B cell (primary cell): ENCODE data around the gene MIOS. TPM values are rescaled to one million over a fixed set of nuclear protein-coding genes. Genes with fewer than 3 reads are reported as not detected.

ENCODE experiments used
- ATAC-seq: fragments of 200-7000 bp; cut with Tn5 transposase; one replicate; pipeline ENCODE4 v1.10.0; 2021; ENCODE audit warnings: low read depth, mild to moderate bottlenecking, moderate number of reproducible peaks, moderate library complexity
- CTCF ChIA-PET: fragments of 350-600 bp; sonication (Branson Sonifier 250); formaldehyde crosslinking; loops from one replicate; lab custom pipeline; 2021; ENCODE audit warnings: antibody characterized with exemption, inconsistent platforms; lab: Charles Lee
- POLR2A ChIA-PET: fragments of 350-600 bp; sonication (Branson Sonifier 250); formaldehyde crosslinking; loops from one replicate; lab custom pipeline; 2021; ENCODE audit warnings: antibody characterized with exemption; lab: Charles Lee
- DNase-seq: peaks from one replicate; pipeline ENCODE4 v3.0.0; 2013
- H2AFZ ChIP-seq: 2 replicates; pipeline ENCODE4 v1.6.1; 2012; ENCODE audit warnings: mild to moderate bottlenecking, low read depth, low read length; ENCODE audit not compliant: insufficient read depth, poor library complexity, severe bottlenecking
- H3K27ac ChIP-seq, 2 donors: 1 replicate in 1 of 2; 2 replicates in 1 of 2; pipeline ENCODE4 v1.5.1; 2012 to 2013; ENCODE audit warnings: low read length in 2 of 2, mild to moderate bottlenecking in 2 of 2, moderate library complexity in 1 of 2
- H3K27me3 ChIP-seq, 4 experiments: fragments of 200-600 bp in 1 of 4; sonication (generic) in 1 of 4; replicated peaks in 1 of 4; 1 replicate in 2 of 4; 2 replicates in 2 of 4; pipeline versions ENCODE4 v1.6.1 to v1.7.0; 2013 to 2016; ENCODE audit warnings: low read length in 3 of 4, mild to moderate bottlenecking in 2 of 4, mixed read lengths in 1 of 4, moderate library complexity in 1 of 4; ENCODE audit not compliant: insufficient read depth in 4 of 4, control insufficient read depth in 3 of 4; ENCODE audit errors: control extremely low read depth in 1 of 4
- H3K36me3 ChIP-seq, 2 experiments: replicated peaks in 1 of 2; 1 replicate in 1 of 2; 2 replicates in 1 of 2; pipeline versions ENCODE4 v1.6.1 to v1.7.1; 2013; ENCODE audit warnings: low read length in 1 of 2; ENCODE audit not compliant: insufficient read depth in 2 of 2, control insufficient read depth in 1 of 2; ENCODE audit errors: control extremely low read depth in 1 of 2, extremely low read depth in 1 of 2
- H3K4me1 ChIP-seq, 2 donors: fragments of 200-600 bp in 1 of 2; sonication (generic) in 1 of 2; 1 replicate in 1 of 2; 2 replicates in 1 of 2; pipeline versions ENCODE4 v1.5.1 to v1.6.1; 2013 to 2017; ENCODE audit warnings: low read length in 2 of 2; ENCODE audit not compliant: control insufficient read depth in 2 of 2, insufficient read depth in 2 of 2
- H3K4me2 ChIP-seq: replicated peaks from 2 replicates; pipeline ENCODE3; 2012; ENCODE audit warnings: mild to moderate bottlenecking, low read depth, low read length; ENCODE audit not compliant: poor library complexity, severe bottlenecking
- H3K4me3 ChIP-seq, 5 experiments: fragments of 200-600 bp in 1 of 5; sonication (generic) in 1 of 5; 1 replicate in 3 of 5; 2 replicates in 2 of 5; pipeline versions ENCODE4 v1.5.1 to v1.7.0; 2011 to 2016; ENCODE audit warnings: low read length in 4 of 5, mild to moderate bottlenecking in 4 of 5, low read depth in 2 of 5, control low read depth in 1 of 5, moderate library complexity in 1 of 5; ENCODE audit not compliant: insufficient read depth in 1 of 5; ENCODE audit errors: control extremely low read depth in 1 of 5, extremely low read depth in 1 of 5
- H3K79me2 ChIP-seq: fragments of 200-600 bp; sonication (generic); one replicate; pipeline ENCODE4 v1.6.0; 2016; ENCODE audit warnings: low read length; ENCODE audit not compliant: control insufficient read depth, insufficient read depth
- H3K9ac ChIP-seq: fragments of 200-600 bp; sonication (generic); 2 replicates; pipeline ENCODE4 v1.6.1; 2017; ENCODE audit warnings: mild to moderate bottlenecking, low read length, moderate library complexity
- H3K9me3 ChIP-seq, 3 donors: one replicate each; pipeline versions ENCODE4 v1.6.1 to v1.7.1; 2013; ENCODE audit warnings: low read length in 2 of 3; ENCODE audit not compliant: control insufficient read depth in 2 of 3, insufficient read depth in 1 of 3; ENCODE audit errors: control extremely low read depth in 1 of 3
- H4K20me1 ChIP-seq: 2 replicates; pipeline ENCODE4 v1.6.0; 2012; ENCODE audit warnings: mild to moderate bottlenecking, low read length; ENCODE audit not compliant: insufficient read depth, control insufficient read depth, poor library complexity, severe bottlenecking
- H3K27ac Mint-ChIP-seq: one replicate; pipeline ENCODE4 v1.8.0; 2021; ENCODE audit warnings: mixed read lengths
- H3K27me3 Mint-ChIP-seq: one replicate; pipeline ENCODE4 v1.8.0; 2021; ENCODE audit warnings: mixed read lengths
- H3K4me1 Mint-ChIP-seq: one replicate; pipeline ENCODE4 v1.8.0; 2021; ENCODE audit warnings: mixed read lengths
- H3K4me3 Mint-ChIP-seq: one replicate; pipeline ENCODE4 v1.8.0; 2021; ENCODE audit warnings: mixed read lengths
- H3K9me3 Mint-ChIP-seq: one replicate; pipeline ENCODE4 v1.8.0; 2022; ENCODE audit warnings: mixed read lengths; ENCODE audit not compliant: insufficient read depth
- EZH2 ChIP-seq: IDR thresholded peaks from 2 replicates; pipeline ENCODE4 v1.6.1; 2012; ENCODE audit warnings: borderline replicate concordance, low read depth, mild to moderate bottlenecking, moderate library complexity, low read length; ENCODE audit not compliant: insufficient read depth, poor library complexity, severe bottlenecking
- WGBS: methylation state at CpG from one replicate; pipeline ENCODE4 v1.1.5; 2013; ENCODE audit warnings: missing lambda C conversion rate; ENCODE audit not compliant: insufficient coverage; 5-methylcytosine and 5-hydroxymethylcytosine counted together
- intact Hi-C: fragments of 100-400 bp; cut with micrococcal nuclease; formaldehyde crosslinking; loops from one replicate; pipeline ENCODE4 v1.10.0; 2022
- polyA plus RNA-seq: library from polyadenylated mRNA; depleted of rRNA; stranded (reverse); fragments of >200 nt; gene quantifications from 2 replicates; pipeline ENCODE4 v1.2.3, GENCODE V29; 2012
- total RNA-seq, 2 donors: library from RNA; stranded (reverse); fragments of 120-200 nt in 1 of 2; gene quantifications; 1 replicate in 1 of 2; 2 replicates in 1 of 2; pipeline versions ENCODE4 v1.2.3 to v1.2.4, GENCODE V29; 2013 to 2022
- TF ChIP-seq, protein P1 (sequence below): fragments of 200-600 bp; IDR thresholded peaks from one replicate; pipeline ENCODE4 v1.8.0; 2022; ENCODE audit warnings: antibody characterized with exemption, mild to moderate bottlenecking

The MIOS gene
- total and polyA plus RNA-seq, 2 donors (not counting 1 experiment from before 2014, with no cell fraction given) = 28.9 to 50.1 TPM

DNA sequence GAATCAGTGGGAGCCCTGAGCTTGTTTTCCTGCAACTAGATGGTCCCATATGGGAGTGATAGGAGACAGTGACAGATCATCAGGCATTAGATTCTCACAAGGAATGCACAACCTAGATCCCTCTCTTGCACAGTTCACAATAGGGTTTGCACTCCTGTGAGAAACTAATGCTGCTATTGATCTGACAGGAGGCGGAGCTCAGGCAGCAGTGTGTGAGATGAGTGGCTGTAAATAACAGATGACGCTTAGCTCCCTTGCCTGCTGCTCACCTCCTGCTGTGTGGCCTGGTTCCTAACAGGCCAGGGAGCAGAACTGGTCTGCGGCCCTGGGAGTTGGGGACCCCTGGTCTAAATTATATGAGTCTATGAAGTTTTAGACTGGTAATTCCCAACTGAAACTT is 3.9 kb downstream of the MIOS start:
- no peaks in the 10 kb centered on the region for H3K9me3 ChIP-seq
- no peak for ATAC-seq

DNA sequence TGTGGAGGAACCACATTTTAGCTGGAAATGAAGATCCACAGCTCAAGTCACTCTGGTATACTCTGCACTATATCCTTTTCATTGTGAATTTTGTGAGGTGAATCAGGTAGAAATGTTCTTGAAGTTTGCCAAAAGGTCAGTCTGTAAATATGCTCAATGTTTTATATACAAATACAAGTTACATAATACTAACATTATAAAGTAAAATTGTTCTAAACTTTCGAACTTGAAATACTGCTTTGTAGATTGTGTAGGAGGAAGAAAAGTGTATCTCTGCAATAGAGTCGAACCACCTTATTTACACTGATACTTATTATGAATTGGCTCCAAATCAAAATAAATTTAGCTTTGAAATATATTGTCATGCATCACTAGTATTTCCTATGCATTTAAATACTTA is 7.0 kb downstream of the MIOS start:
- Mint-ChIP-seq H3K4me3 (no peak overlapping the region), H3K4me1 (peaks cover 38% of the 10 kb centered on the region), H3K27me3 (no peaks in the 10 kb centered on the region), H3K27ac (no peak overlapping the region), H3K9me3 (no peaks in the 10 kb centered on the region)
- peak overlapping the region in 1 of 2 donors; percentile 24 for H3K27ac ChIP-seq
- ATAC-seq = no peak
- TF ChIP-seq, protein P1, sequence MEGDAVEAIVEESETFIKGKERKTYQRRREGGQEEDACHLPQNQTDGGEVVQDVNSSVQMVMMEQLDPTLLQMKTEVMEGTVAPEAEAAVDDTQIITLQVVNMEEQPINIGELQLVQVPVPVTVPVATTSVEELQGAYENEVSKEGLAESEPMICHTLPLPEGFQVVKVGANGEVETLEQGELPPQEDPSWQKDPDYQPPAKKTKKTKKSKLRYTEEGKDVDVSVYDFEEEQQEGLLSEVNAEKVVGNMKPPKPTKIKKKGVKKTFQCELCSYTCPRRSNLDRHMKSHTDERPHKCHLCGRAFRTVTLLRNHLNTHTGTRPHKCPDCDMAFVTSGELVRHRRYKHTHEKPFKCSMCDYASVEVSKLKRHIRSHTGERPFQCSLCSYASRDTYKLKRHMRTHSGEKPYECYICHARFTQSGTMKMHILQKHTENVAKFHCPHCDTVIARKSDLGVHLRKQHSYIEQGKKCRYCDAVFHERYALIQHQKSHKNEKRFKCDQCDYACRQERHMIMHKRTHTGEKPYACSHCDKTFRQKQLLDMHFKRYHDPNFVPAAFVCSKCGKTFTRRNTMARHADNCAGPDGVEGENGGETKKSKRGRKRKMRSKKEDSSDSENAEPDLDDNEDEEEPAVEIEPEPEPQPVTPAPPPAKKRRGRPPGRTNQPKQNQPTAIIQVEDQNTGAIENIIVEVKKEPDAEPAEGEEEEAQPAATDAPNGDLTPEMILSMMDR = no peak
- no peak for TF ChIP-seq EZH2
- intact Hi-C loops = no loop called here
- ChIA-PET POLR2A (no interaction called here), CTCF (no interaction called here)
- peaks cover 12% of the 10 kb centered on the region for H4K20me1 ChIP-seq
- H3K27me3 ChIP-seq = no peaks in the 10 kb centered on the region
- H3K9me3 ChIP-seq = no peaks in the 10 kb centered on the region
- peaks cover 42 to 44% of the 10 kb centered on the region in 2 donors for H3K4me1 ChIP-seq
- H3K4me3 ChIP-seq = no peak overlapping the region
- H2AFZ ChIP-seq = no peak overlapping the region
- H3K79me2 ChIP-seq = peaks cover 95% of the 10 kb centered on the region
- peaks cover 14 to 22% of the 10 kb centered on the region in 2 experiments for H3K36me3 ChIP-seq
- H3K9ac ChIP-seq = no peak overlapping the region
- no CpG with 5 or more reads among the region's 2 CpGs for WGBS
- no peak overlapping the region for H3K4me2 ChIP-seq
- no peak for DNase-seq

More for the DNA sequence above, 3.9 kb downstream of the MIOS start:
- Histone ChIP-seq H4K20me1 (no peaks in the 10 kb centered on the region), H3K27me3 (no peaks in the 10 kb centered on the region), H3K9ac (no peak overlapping the region), H3K4me1 (peaks cover 44 to 47% of the 10 kb centered on the region in 2 donors), H3K27ac (peak overlapping the region; percentile 93 to 99), H3K36me3 (peaks cover 9 to 22% of the 10 kb centered on the region in 2 experiments), H2AFZ (no peak overlapping the region), H3K4me3 (no peak overlapping the region), H3K4me2 (peak overlapping the region; percentile 7), H3K79me2 (peaks cover 92% of the 10 kb centered on the region)
- ChIA-PET CTCF (no interaction called here), POLR2A (interaction anchor here (0.6 kb wide), 1 partner anchor 609 kb away, joined by 3 read pairs; no protein-coding TSS in a partner anchor)
- H3K27ac Mint-ChIP-seq = peak overlapping the region; percentile 89
- 92% methylated on average over 2 of the region's 3 CpGs for WGBS
- peak overlapping the region; percentile 20 for H3K4me3 Mint-ChIP-seq
- DNase-seq = no peak
- no peaks in the 10 kb centered on the region for H3K27me3 Mint-ChIP-seq
- TF ChIP-seq EZH2 = no peak
- TF ChIP-seq, protein P1 = no peak
- intact Hi-C loops = no loop called here
- H3K9me3 Mint-ChIP-seq = no peaks in the 10 kb centered on the region
- peaks cover 51% of the 10 kb centered on the region for H3K4me1 Mint-ChIP-seq
